ENCODE results near the gene SNHG17.

- TF ChIP-seq CTCF (IDR thresholded peaks at IDR 0.05) = no peak
- no peak for TF ChIP-seq EZH2 (IDR thresholded peaks at IDR 0.05; ENCODE audit: borderline replicate concordance, insufficient read depth, low read depth, low read length, poor library complexity, severe bottlenecking)
These were observed 31.9 kb upstream of the SNHG17 start for GRCh38 chr20:38466983-38467382.

All from B cell (primary cell).